SK-N-SH treated with all-trans-retinoic acid at 6 μM for 48 hours (cell line): ENCODE results near the gene FAM135A.

Experiments used
- ATAC-seq: fragments of 200-7000 bp; cut with Tn5 transposase; 3 replicates; pipeline ENCODE4 v1.9.1; 2020; ENCODE audit warnings: mild to moderate bottlenecking, moderate library complexity
- BACH2 ChIP-seq: fragments of 250-450 bp; sonication (Bioruptor Pico); IDR thresholded peaks from 2 replicates; pipeline ENCODE4 v1.9.0; 2021; ENCODE audit warnings: mild to moderate bottlenecking, borderline replicate concordance
- CREB5 ChIP-seq: fragments of 250-450 bp; sonication (Bioruptor Pico); IDR thresholded peaks from 2 replicates; pipeline ENCODE4 v1.5.1; 2020; ENCODE audit warnings: low read depth, mild to moderate bottlenecking, moderate library complexity
- CSDC2 ChIP-seq: fragments of 250-450 bp; sonication (Bioruptor Pico); IDR thresholded peaks from 2 replicates; pipeline ENCODE4 v1.5.0; 2020; ENCODE audit warnings: mild to moderate bottlenecking, moderate library complexity
- CSRNP3 ChIP-seq: fragments of 250-450 bp; sonication (Bioruptor Pico); IDR thresholded peaks from 2 replicates; pipeline ENCODE4 v1.5.1; 2021; ENCODE audit warnings: mild to moderate bottlenecking, moderate library complexity
- ESRRG ChIP-seq: fragments of 250-450 bp; sonication (Bioruptor Pico); IDR thresholded peaks from 2 replicates; pipeline ENCODE4 v1.6.1; 2021; ENCODE audit warnings: mild to moderate bottlenecking
- GLIS3 ChIP-seq: fragments of 250-450 bp; sonication (Bioruptor Pico); IDR thresholded peaks from 2 replicates; pipeline ENCODE4 v1.5.0; 2020; ENCODE audit warnings: mild to moderate bottlenecking, moderate library complexity
- ISL1 ChIP-seq: fragments of 250-450 bp; sonication (Bioruptor Pico); IDR thresholded peaks from 2 replicates; pipeline ENCODE4 v2.1.2; 2022; ENCODE audit warnings: mild to moderate bottlenecking, moderate library complexity
- OSR1 ChIP-seq: fragments of 250-450 bp; sonication (Bioruptor Pico); IDR thresholded peaks from 2 replicates; pipeline ENCODE4 v1.8.0; 2022; ENCODE audit warnings: moderate library complexity, mild to moderate bottlenecking, inconsistent platforms
- PATZ1 ChIP-seq: fragments of 250-450 bp; sonication (Bioruptor Pico); IDR thresholded peaks from 2 replicates; pipeline ENCODE4 v1.8.0; 2020; ENCODE audit warnings: mild to moderate bottlenecking, moderate library complexity, borderline replicate concordance
- SNAI2 ChIP-seq: fragments of 250-450 bp; sonication (Bioruptor Pico); IDR thresholded peaks from 2 replicates; pipeline ENCODE4 v1.5.0; 2020; ENCODE audit warnings: mild to moderate bottlenecking, moderate library complexity
- TCF4 ChIP-seq: fragments of 250-450 bp; sonication (Bioruptor Pico); IDR thresholded peaks from 2 replicates; pipeline ENCODE4 v1.8.0; 2021; ENCODE audit warnings: mild to moderate bottlenecking, moderate library complexity, borderline replicate concordance
- TOX ChIP-seq: fragments of 250-450 bp; sonication (Bioruptor Pico); IDR thresholded peaks from 2 replicates; pipeline ENCODE4 v1.8.0; 2021; ENCODE audit warnings: mild to moderate bottlenecking, moderate library complexity, borderline replicate concordance
- TSHZ2 ChIP-seq: fragments of 250-450 bp; sonication (Bioruptor Pico); IDR thresholded peaks from 2 replicates; pipeline ENCODE4 v1.5.0; 2020; ENCODE audit warnings: mild to moderate bottlenecking, moderate library complexity
- ZC3H10 ChIP-seq: fragments of 250-450 bp; sonication (Bioruptor Pico); IDR thresholded peaks from 2 replicates; pipeline ENCODE4 v1.5.1; 2021; ENCODE audit warnings: mild to moderate bottlenecking, moderate library complexity
- ZFP3 ChIP-seq: fragments of 250-450 bp; sonication (Bioruptor Pico); IDR thresholded peaks from 2 replicates; pipeline ENCODE4 v1.5.0; 2020; ENCODE audit warnings: mild to moderate bottlenecking, moderate library complexity
- ZFP30 ChIP-seq: fragments of 450-650 bp; formaldehyde crosslinking; IDR thresholded peaks from 2 replicates; pipeline ENCODE4 v1.5.0; 2022; ENCODE audit warnings: mild to moderate bottlenecking, moderate library complexity
- ZNF565 ChIP-seq: fragments of 450-650 bp; formaldehyde crosslinking; conservative IDR thresholded peaks from 2 replicates; pipeline ENCODE4 v1.5.0; 2020; ENCODE audit warnings: low read depth, mild to moderate bottlenecking, moderate library complexity
- ZNF8 ChIP-seq: fragments of 450-650 bp; formaldehyde crosslinking; IDR thresholded peaks from 2 replicates; pipeline ENCODE4 v1.5.0; 2020; ENCODE audit warnings: mild to moderate bottlenecking, moderate library complexity

Gene FAM135A

GRCh38 chr6:70415247-70415646, 1.9 kb downstream of the FAM135A start (continued):
- TF ChIP-seq CREB5 (CRISPR knock-in tag) (no peak), ZNF565 (CRISPR knock-in tag) (no peak), SNAI2 (no peak), TOX (CRISPR knock-in tag) (no peak), OSR1 (CRISPR knock-in tag) (no peak), PATZ1 (CRISPR knock-in tag) (no peak)

GRCh38 chr6:70415660-70416059, 2.4 kb downstream of the FAM135A start:
- ATAC-seq: no peak
- TF ChIP-seq CSRNP3 (CRISPR knock-in tag) (no peak), TCF4 (CRISPR knock-in tag) (peak; percentile 86), CSDC2 (CRISPR knock-in tag) (no peak), ISL1 (CRISPR knock-in tag) (peak; percentile 79)

- no peak for TF ChIP-seq ZNF565 (CRISPR knock-in tag)
- no peak for TF ChIP-seq ZC3H10 (CRISPR knock-in tag)
- no peak for TF ChIP-seq CREB5 (CRISPR knock-in tag)
- no peak for TF ChIP-seq ZFP30
- no peak for TF ChIP-seq ZFP3 (CRISPR knock-in tag)
- TF ChIP-seq TSHZ2 (CRISPR knock-in tag): no peak
- TF ChIP-seq CSDC2 (CRISPR knock-in tag): no peak
- no peak for TF ChIP-seq ISL1 (CRISPR knock-in tag)
- no peak for TF ChIP-seq GLIS3
- ATAC-seq: no peak
Measured at GRCh38 chr6:70421509-70421908, 8.2 kb downstream of the FAM135A start.

- no peak for ATAC-seq
- TF ChIP-seq ZNF565 (CRISPR knock-in tag) (no peak), ZNF8 (CRISPR knock-in tag) (no peak), ISL1 (CRISPR knock-in tag) (no peak), CREB5 (CRISPR knock-in tag) (no peak), SNAI2 (no peak), ZC3H10 (CRISPR knock-in tag) (no peak), ESRRG (CRISPR knock-in tag) (no peak), OSR1 (CRISPR knock-in tag) (no peak), GLIS3 (no peak), BACH2 (CRISPR knock-in tag) (no peak)
Measured at GRCh38 chr6:70423189-70424134, 10.2 kb downstream of the FAM135A start.
